Right atrium auricular region (tissue), 2 donors: ENCODE results near the gene RPL5. TPM values are rescaled to one million over a fixed set of nuclear protein-coding genes. Genes with fewer than 3 reads are reported as not detected.

Experiments
- DNase-seq: peaks from one replicate; pipeline ENCODE4 v3.0.0-alpha.2; 2019; ENCODE audit warnings: low spot score
- H3K27ac ChIP-seq, 2 donors: fragments of 200-600 bp; sonication (generic); 1 replicate in 1 of 2; 2 replicates in 1 of 2; pipeline ENCODE4 v1.5.1; 2016 to 2019
- H3K27me3 ChIP-seq, 2 donors: fragments of 200-600 bp; sonication (generic); one replicate each; pipeline versions ENCODE4 v1.5.1 to v1.6.0; 2017 to 2019
- H3K36me3 ChIP-seq: fragments of 200-600 bp; sonication (generic); one replicate; pipeline ENCODE4 v1.5.1; 2016
- H3K4me1 ChIP-seq, 2 donors: fragments of 200-600 bp; sonication (generic); one replicate each; pipeline versions ENCODE4 v1.5.1 to v1.6.0; 2017 to 2019
- H3K4me3 ChIP-seq, 2 donors: fragments of 200-600 bp; sonication (generic); 1 replicate in 1 of 2; 2 replicates in 1 of 2; pipeline ENCODE4 v1.5.1; 2017 to 2019; ENCODE audit warnings: mild to moderate bottlenecking in 1 of 2, moderate library complexity in 1 of 2
- H3K9me3 ChIP-seq, 2 donors: fragments of 200-600 bp; sonication (generic); one replicate each; pipeline ENCODE4 v1.5.1; 2019
- total RNA-seq, 2 donors: library from RNA; depleted of rRNA; stranded (reverse); fragments of >200 nt; gene quantifications; one replicate each; pipeline ENCODE4 v1.1.0, GENCODE V29; 2016
- TF ChIP-seq, protein P1 (sequence below), 2 donors: fragments of 200-600 bp; sonication (generic); IDR thresholded peaks; one replicate each; pipeline ENCODE4 v1.5.1; 2019; ENCODE audit warnings: antibody characterized with exemption in 2 of 2

RPL5 gene
- total RNA-seq, 2 donors from 2014 or later: 675 to 1,127 TPM

DNA sequence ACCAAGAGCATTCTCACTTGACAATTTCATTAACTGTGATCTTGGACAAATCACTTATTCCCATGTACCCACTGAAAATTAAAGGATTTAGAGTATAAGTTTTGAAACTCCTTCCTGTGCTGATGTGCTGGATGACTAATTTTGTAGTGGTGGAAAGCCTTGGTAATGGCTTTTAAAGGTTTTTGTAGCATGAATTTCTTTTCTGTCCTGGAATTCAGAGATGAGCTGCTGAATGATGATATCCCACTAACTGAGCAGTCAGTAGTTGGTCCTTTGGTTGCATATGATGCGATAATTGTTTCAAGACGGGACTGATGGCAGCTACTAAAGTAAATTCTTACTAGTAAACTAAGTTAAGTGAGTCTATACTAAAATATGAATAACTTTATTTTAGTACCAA lies 5.2 kb downstream of the RPL5 start:
- Histone ChIP-seq H3K27me3 (no peaks in the 10 kb centered on the region), H3K4me3 (no peak overlapping the region), H3K4me1 (peaks cover 0 to 50% of the 10 kb centered on the region in 2 donors), H3K27ac (no peak overlapping the region), H3K36me3 (peaks cover 87% of the 10 kb centered on the region), H3K9me3 (no peaks in the 10 kb centered on the region)
- no peak for DNase-seq
- TF ChIP-seq, protein P1, sequence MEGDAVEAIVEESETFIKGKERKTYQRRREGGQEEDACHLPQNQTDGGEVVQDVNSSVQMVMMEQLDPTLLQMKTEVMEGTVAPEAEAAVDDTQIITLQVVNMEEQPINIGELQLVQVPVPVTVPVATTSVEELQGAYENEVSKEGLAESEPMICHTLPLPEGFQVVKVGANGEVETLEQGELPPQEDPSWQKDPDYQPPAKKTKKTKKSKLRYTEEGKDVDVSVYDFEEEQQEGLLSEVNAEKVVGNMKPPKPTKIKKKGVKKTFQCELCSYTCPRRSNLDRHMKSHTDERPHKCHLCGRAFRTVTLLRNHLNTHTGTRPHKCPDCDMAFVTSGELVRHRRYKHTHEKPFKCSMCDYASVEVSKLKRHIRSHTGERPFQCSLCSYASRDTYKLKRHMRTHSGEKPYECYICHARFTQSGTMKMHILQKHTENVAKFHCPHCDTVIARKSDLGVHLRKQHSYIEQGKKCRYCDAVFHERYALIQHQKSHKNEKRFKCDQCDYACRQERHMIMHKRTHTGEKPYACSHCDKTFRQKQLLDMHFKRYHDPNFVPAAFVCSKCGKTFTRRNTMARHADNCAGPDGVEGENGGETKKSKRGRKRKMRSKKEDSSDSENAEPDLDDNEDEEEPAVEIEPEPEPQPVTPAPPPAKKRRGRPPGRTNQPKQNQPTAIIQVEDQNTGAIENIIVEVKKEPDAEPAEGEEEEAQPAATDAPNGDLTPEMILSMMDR (IDR thresholded peaks at IDR 0.05): no peak

GRCh38 chr1:92838519-92838918 lies 6.7 kb downstream of the RPL5 start:
- no peaks in the 10 kb centered on the region for H3K27me3 ChIP-seq
- no peaks in the 10 kb centered on the region for H3K9me3 ChIP-seq
- peaks cover 0 to 42% of the 10 kb centered on the region in 2 donors for H3K4me1 ChIP-seq
- H3K4me3 ChIP-seq: no peak overlapping the region
- H3K27ac ChIP-seq: no peak overlapping the region
- H3K36me3 ChIP-seq: peaks cover 98% of the 10 kb centered on the region
- DNase-seq: no peak
- TF ChIP-seq, protein P1 (IDR thresholded peaks at IDR 0.05): no peak

DNA sequence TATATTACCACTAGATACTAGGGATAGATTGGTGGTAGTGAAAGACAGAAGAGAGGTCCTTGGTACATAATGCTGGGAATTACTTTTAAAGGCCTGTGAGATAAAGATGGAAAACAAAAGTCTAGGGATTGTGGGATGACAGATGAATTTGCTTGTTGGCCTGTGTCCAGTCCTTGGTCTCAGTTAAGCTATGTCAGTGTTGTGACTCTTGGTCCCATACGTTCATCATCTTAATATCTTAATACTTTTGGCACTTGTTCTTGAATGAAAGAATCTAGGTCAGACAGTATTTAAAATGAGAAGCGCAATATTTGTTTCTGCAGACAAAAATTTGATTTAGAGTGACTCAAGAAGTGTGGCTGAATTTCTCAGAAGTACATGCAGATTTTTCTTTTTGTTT lies 7.6 kb downstream of the RPL5 start:
- no peaks in the 10 kb centered on the region for H3K9me3 ChIP-seq
- peaks cover 97% of the 10 kb centered on the region for H3K36me3 ChIP-seq
- H3K4me3 ChIP-seq: no peak overlapping the region
- H3K27me3 ChIP-seq: no peaks in the 10 kb centered on the region
- no peak for DNase-seq
- H3K4me1 ChIP-seq: peaks cover 0 to 34% of the 10 kb centered on the region in 2 donors
- TF ChIP-seq, protein P1 (IDR thresholded peaks at IDR 0.05): no peak
- H3K27ac ChIP-seq: no peak overlapping the region

DNA sequence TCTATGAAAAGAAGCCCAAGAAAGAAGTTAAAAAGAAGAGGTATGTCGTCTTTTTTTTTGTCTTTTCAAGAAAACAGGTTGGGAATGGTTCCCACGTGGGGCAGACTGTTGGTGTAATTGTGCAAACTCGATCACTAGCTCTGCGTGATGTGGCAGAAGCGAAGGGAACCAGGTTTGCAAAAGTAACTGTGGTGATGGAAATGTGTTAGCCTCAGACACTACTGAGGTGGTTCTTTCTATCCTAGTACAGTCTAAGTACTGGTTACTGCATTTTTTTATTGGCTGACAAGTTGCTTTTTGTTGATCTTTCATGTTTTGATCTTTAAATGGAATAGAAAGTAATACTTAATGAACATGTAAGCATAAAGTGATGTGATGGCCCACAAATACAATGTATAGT lies 8.8 kb downstream of the RPL5 start:
- DNase-seq: no peak
- Histone ChIP-seq H3K27ac (no peak overlapping the region), H3K4me1 (peaks cover 0 to 25% of the 10 kb centered on the region in 2 donors), H3K27me3 (no peaks in the 10 kb centered on the region), H3K36me3 (peaks cover 87% of the 10 kb centered on the region), H3K4me3 (no peak overlapping the region), H3K9me3 (no peaks in the 10 kb centered on the region)
- TF ChIP-seq, protein P1 (IDR thresholded peaks at IDR 0.05): no peak

GRCh38 chr1:92842082-92843045 lies 10.5 kb downstream of the RPL5 start:
- DNase-seq: no peak
- Histone ChIP-seq H3K4me3 (no peak overlapping the region), H3K4me1 (peaks cover 0 to 20% of the 10 kb centered on the region in 2 donors), H3K36me3 (peaks cover 70% of the 10 kb centered on the region), H3K27ac (no peak overlapping the region), H3K9me3 (no peaks in the 10 kb centered on the region), H3K27me3 (no peaks in the 10 kb centered on the region)
- TF ChIP-seq, protein P1 (IDR thresholded peaks at IDR 0.05): no peak
